Body of pancreas (tissue), 4 donors: ENCODE measurements around the gene CCDC38.

Source experiments
- POLR2A ChIP-seq, 3 donors: fragments of 450-650 bp; IDR thresholded peaks; one replicate each; pipeline ENCODE4 v1.6.1; 2016; ENCODE audit warnings: antibody characterized with exemption in 3 of 3, mild to moderate bottlenecking in 2 of 3
- TF ChIP-seq, protein P1 (sequence below), 7 experiments: fragments of 450-650 bp in 4 of 7; fragments of 200-600 bp in 3 of 7; sonication (generic) in 3 of 7; IDR thresholded peaks; one replicate each; pipeline ENCODE4 v1.5.1; 2016 to 2019; ENCODE audit warnings: antibody characterized with exemption in 7 of 7

DNA sequence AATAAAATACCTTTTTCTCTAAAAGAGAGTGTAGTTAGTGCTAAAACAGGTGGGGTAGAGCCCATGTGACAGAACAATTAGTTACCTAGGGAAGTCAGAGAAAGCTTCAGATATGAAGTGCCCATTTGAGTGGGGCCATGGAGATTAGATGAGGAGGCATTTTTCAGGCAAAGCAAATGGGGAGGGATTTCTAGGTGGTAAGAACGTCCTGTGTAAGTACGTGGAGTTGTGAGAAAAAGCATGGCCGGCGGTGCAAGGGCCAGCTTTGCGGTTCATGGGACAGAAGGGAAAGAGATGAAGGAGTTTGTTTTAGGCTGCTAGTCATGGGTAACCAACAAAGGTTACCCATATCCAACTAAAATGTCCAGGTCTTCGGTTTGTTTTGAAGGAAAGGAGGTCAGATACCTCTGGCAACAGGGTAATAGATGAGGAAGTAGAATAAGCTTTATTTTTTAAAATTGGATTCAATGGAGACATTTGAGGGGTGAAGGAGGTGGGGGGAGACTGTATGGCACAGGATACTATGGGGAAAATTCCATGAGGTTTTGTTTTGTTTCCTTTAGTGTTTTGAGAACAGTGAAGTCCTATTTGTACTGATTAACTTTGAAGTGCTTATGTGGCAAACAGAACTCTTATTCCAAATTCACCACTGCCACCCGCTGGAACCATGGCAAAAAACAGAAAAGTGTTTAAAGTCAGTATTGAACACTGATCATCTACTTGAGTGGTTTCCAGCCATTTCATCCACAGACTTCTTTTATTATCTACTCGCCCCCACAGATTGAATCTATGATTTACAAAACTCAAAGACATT lies 93.6 kb downstream of the CCDC38 start:
- TF ChIP-seq, protein P1, sequence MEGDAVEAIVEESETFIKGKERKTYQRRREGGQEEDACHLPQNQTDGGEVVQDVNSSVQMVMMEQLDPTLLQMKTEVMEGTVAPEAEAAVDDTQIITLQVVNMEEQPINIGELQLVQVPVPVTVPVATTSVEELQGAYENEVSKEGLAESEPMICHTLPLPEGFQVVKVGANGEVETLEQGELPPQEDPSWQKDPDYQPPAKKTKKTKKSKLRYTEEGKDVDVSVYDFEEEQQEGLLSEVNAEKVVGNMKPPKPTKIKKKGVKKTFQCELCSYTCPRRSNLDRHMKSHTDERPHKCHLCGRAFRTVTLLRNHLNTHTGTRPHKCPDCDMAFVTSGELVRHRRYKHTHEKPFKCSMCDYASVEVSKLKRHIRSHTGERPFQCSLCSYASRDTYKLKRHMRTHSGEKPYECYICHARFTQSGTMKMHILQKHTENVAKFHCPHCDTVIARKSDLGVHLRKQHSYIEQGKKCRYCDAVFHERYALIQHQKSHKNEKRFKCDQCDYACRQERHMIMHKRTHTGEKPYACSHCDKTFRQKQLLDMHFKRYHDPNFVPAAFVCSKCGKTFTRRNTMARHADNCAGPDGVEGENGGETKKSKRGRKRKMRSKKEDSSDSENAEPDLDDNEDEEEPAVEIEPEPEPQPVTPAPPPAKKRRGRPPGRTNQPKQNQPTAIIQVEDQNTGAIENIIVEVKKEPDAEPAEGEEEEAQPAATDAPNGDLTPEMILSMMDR (IDR thresholded peaks at IDR 0.05), result peak in 5 of 7 experiments; percentile 14 to 57 (median 47)
- no peak for TF ChIP-seq POLR2A (IDR thresholded peaks at IDR 0.05)
